ENCODE results near the gene WSCD1.

Gene WSCD1

DNA sequence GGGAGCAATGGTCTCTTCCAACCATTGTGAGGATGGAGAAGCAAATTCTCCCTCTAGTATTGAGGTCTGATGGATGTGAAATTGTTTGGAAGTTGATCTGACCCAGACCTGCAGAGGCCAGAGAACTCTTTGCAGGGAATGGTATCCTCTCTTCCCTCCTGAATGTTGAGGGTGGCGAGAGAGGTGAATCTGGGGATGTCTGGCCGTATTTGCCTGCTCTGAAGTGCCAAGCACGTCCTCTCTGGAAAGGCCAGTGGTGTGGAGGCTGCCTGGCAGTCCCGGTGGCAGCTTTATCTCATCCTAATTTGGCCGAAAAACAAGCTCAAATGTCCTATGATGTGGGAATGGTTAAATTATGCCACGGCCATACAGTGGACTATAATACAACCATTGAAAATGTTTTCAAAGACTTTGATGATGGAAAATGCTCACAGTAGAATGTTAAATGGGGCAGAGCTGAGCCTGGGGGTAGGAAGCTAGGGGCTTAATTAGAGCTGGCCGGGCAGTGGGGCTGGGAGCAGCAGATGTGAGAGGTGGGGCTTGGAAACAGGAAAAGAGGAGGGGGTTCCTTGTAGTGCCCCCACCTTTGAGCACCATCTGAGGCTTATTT lies 30.8 kb downstream of the WSCD1 start:
- no peaks in the 10 kb centered on the region for H3K36me3 Mint-ChIP-seq (ENCODE audit: low read depth)
- no peaks in the 10 kb centered on the region for H3K4me1 Mint-ChIP-seq (ENCODE audit: low read depth)
- H3K4me3 Mint-ChIP-seq: no peak overlapping the region
- H3K27me3 Mint-ChIP-seq (ENCODE audit: low read depth): no peaks in the 10 kb centered on the region
- H3K27ac Mint-ChIP-seq: no peak overlapping the region
- H3K9me3 Mint-ChIP-seq: no peaks in the 10 kb centered on the region

DNA sequence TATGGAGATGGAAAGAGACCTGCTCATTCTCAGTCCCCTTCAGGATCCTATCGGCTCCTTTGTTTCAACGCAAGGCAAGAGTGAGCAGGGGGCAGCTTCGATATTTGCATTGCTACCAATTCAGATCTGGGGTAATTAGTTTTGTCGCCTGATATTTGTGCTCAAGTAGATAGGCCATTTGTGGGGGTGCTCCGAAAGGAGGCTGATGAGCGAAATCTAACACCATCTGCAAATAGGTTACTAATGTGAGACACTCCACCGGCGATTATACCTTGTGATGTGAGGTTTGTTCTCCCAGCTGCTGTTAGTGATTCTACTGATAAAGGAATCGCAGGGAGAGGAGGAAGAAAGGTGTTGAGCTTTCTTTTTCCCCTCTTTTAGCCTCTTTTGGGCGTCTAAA lies 31.5 kb downstream of the WSCD1 start:
- Mint-ChIP-seq H3K36me3 (ENCODE audit: low read depth) (no peaks in the 10 kb centered on the region), H3K4me3 (no peak overlapping the region), H3K27ac (no peak overlapping the region), H3K9me3 (peaks cover 5% of the 10 kb centered on the region), H3K4me1 (ENCODE audit: low read depth) (no peaks in the 10 kb centered on the region), H3K27me3 (ENCODE audit: low read depth) (no peaks in the 10 kb centered on the region)

- Mint-ChIP-seq H3K4me1 (ENCODE audit: low read depth) (no peaks in the 10 kb centered on the region), H3K36me3 (ENCODE audit: low read depth) (no peaks in the 10 kb centered on the region), H3K27ac (no peak overlapping the region), H3K4me3 (no peak overlapping the region), H3K9me3 (peaks cover 8% of the 10 kb centered on the region), H3K27me3 (ENCODE audit: low read depth) (no peaks in the 10 kb centered on the region)
These were observed 32.4 kb downstream of the WSCD1 start for GRCh38 chr17:6102615-6103014.

DNA sequence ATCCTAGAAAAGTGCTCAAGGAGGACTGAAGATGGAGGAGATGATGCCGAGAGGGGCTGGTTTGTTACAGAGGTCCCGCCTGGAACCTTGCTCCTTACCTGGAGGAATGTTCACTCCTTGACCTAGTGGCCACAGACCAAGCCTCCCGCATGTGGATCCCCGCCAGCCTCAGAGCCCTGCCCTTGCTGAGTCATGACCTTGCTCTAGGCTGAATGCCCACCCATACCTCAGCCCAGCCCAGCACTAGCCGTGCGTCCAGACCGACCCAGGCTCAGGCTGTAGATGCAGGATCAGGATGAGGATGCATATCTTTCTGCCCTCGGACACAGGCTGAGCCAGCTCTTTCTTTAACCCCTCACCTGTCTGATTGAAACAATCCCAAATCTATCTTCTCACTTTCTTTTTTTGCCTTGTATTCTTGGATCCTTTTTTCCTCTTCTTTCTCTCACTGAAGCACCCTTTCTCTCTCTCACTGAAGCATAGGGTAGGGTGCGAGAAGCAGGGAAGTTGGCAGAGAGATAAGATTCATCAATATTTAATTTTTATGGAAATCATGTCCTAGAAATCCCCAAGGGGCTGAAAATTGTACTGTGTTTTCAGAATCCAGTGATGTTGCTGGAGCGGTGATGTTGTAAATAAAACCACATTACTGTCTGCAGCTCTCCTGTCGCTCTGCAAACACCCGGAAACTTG lies 34.9 kb downstream of the WSCD1 start:
- Mint-ChIP-seq H3K4me3 (no peak overlapping the region), H3K27ac (no peak overlapping the region), H3K27me3 (ENCODE audit: low read depth) (no peaks in the 10 kb centered on the region), H3K9me3 (peaks cover 8% of the 10 kb centered on the region), H3K36me3 (ENCODE audit: low read depth) (no peaks in the 10 kb centered on the region), H3K4me1 (ENCODE audit: low read depth) (no peaks in the 10 kb centered on the region)

DNA sequence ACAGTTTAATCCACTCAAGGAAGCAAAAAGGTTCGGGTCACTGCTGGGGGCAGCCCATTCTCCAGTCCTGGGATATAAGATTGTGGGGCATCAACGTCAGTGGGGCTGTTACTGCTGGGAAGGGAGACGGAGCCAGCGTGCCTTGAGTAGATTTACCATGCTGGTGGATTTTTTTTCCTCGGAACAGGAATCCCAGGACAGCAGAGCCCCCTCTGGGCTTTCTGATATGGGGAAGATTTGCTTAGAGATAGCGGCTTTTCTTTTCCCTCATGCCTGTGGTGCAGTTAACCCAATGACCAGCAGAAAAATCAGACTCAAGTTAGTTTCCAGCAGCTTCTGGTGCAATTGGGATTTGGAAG lies 35.4 kb downstream of the WSCD1 start:
- no peaks in the 10 kb centered on the region for H3K4me1 Mint-ChIP-seq (ENCODE audit: low read depth)
- H3K36me3 Mint-ChIP-seq (ENCODE audit: low read depth): no peaks in the 10 kb centered on the region
- H3K27ac Mint-ChIP-seq: no peak overlapping the region
- H3K4me3 Mint-ChIP-seq: no peak overlapping the region
- peaks cover 8% of the 10 kb centered on the region for H3K9me3 Mint-ChIP-seq
- H3K27me3 Mint-ChIP-seq (ENCODE audit: low read depth): no peaks in the 10 kb centered on the region

- Mint-ChIP-seq H3K4me1 (ENCODE audit: low read depth) (no peaks in the 10 kb centered on the region), H3K9me3 (peaks cover 8% of the 10 kb centered on the region), H3K4me3 (no peak overlapping the region), H3K27ac (no peak overlapping the region), H3K27me3 (ENCODE audit: low read depth) (no peaks in the 10 kb centered on the region), H3K36me3 (ENCODE audit: low read depth) (no peaks in the 10 kb centered on the region)
These were observed 36.0 kb downstream of the WSCD1 start for GRCh38 chr17:6106212-6106611.

DNA sequence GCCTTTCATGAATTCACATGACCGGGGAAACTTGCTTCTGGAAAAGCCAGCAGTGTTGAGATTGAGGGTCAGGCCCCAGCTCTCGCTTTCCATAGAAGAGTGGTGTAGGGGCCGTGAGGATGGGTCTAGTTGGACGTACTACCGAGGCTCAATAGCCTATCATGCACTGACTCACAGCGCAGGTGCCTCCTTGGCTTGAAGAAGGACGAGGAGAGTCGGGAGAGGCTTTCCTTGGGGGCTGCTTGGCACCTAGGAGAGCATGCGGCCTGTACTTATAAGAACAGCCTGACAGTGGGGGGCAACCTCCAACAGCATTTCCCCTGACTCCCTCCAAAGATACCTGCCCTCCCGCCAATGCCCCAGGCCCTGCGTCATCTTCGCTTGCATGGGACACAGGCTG lies 37.6 kb downstream of the WSCD1 start:
- H3K4me1 Mint-ChIP-seq (ENCODE audit: low read depth): no peaks in the 10 kb centered on the region
- H3K9me3 Mint-ChIP-seq: peaks cover 8% of the 10 kb centered on the region
- no peaks in the 10 kb centered on the region for H3K27me3 Mint-ChIP-seq (ENCODE audit: low read depth)
- H3K36me3 Mint-ChIP-seq (ENCODE audit: low read depth): no peaks in the 10 kb centered on the region
- no peak overlapping the region for H3K27ac Mint-ChIP-seq
- H3K4me3 Mint-ChIP-seq: no peak overlapping the region

DNA sequence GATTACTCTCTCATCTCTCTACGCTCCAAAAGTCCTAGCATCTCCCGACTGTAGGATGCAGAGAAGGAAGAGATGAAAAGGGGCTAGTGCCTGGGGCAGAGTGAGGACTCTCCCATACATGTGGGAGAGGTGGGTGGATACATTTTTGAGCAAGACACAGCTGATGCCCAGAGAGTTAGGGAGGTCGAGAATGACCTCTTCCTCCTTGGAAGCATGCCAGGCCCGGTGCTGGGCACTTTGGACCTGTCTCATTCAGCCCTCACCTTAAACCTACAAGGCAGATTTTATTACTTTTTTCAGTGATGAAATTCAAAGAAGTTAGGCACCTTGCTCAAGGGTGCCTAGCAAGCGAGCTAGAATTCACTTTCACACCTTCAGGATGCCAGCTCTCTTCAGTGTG lies 38.2 kb downstream of the WSCD1 start:
- Mint-ChIP-seq H3K4me1 (ENCODE audit: low read depth) (no peaks in the 10 kb centered on the region), H3K9me3 (peaks cover 8% of the 10 kb centered on the region), H3K27me3 (ENCODE audit: low read depth) (no peaks in the 10 kb centered on the region), H3K27ac (no peak overlapping the region), H3K36me3 (ENCODE audit: low read depth) (no peaks in the 10 kb centered on the region), H3K4me3 (no peak overlapping the region)

DNA sequence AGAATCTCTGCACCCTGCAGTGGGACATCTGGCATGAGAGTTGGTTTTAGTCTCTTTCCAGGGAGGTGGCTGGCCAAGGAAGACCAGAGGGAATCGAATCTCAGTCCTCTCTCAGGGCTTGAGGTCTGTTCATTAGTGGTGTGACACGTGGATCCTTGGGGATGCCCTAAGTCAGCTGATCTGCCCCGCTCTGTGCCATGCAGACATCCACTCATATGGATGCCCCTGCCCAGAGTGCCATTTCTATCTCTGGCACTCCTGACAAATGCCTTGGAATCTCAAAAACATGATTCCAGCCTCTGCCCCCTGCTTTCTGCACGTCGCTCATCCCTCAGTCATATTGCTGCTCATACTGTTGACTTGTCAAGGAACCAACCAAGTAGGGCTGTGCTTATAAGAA lies 38.8 kb downstream of the WSCD1 start:
- no peaks in the 10 kb centered on the region for H3K36me3 Mint-ChIP-seq (ENCODE audit: low read depth)

GRCh38 chr17:6109536-6109935 lies 39.4 kb downstream of the WSCD1 start:
- H3K27ac Mint-ChIP-seq: no peak overlapping the region
- H3K36me3 Mint-ChIP-seq (ENCODE audit: low read depth): no peaks in the 10 kb centered on the region
- H3K9me3 Mint-ChIP-seq: peaks cover 8% of the 10 kb centered on the region
- H3K27me3 Mint-ChIP-seq (ENCODE audit: low read depth): no peaks in the 10 kb centered on the region
- no peaks in the 10 kb centered on the region for H3K4me1 Mint-ChIP-seq (ENCODE audit: low read depth)
- no peak overlapping the region for H3K4me3 Mint-ChIP-seq

More for the DNA sequence above, 38.8 kb downstream of the WSCD1 start:
- H3K27me3 Mint-ChIP-seq (ENCODE audit: low read depth): no peaks in the 10 kb centered on the region
- H3K9me3 Mint-ChIP-seq: peaks cover 8% of the 10 kb centered on the region
- H3K4me1 Mint-ChIP-seq (ENCODE audit: low read depth): no peaks in the 10 kb centered on the region
- no peak overlapping the region for H3K27ac Mint-ChIP-seq
- no peak overlapping the region for H3K4me3 Mint-ChIP-seq

DNA sequence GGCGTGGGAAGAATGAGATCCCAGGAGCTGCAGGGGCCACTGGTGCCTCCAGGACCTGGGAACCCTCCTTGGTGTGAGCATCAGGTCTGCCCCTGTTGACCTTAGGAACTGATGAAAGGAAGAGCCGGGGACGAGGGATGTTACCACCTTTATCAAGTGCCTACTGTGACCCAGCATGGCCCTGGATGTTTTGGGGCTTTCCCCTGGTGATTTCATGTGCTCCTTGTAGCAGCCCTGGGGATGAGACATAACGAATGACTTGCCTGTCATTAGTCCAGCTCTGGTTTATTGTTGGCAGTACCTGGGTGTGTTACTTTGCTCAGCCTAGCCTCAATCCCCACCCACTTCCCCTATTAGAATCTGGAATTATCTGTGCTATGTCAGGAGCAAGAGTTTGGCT lies 39.9 kb downstream of the WSCD1 start:
- Mint-ChIP-seq H3K4me1 (ENCODE audit: low read depth) (no peaks in the 10 kb centered on the region), H3K27me3 (ENCODE audit: low read depth) (no peaks in the 10 kb centered on the region), H3K4me3 (no peak overlapping the region), H3K36me3 (ENCODE audit: low read depth) (no peaks in the 10 kb centered on the region), H3K9me3 (peaks cover 8% of the 10 kb centered on the region), H3K27ac (no peak overlapping the region)

GRCh38 chr17:6110592-6110991 lies 40.4 kb downstream of the WSCD1 start:
- no peaks in the 10 kb centered on the region for H3K27me3 Mint-ChIP-seq (ENCODE audit: low read depth)
- no peak overlapping the region for H3K27ac Mint-ChIP-seq
- H3K9me3 Mint-ChIP-seq: peaks cover 8% of the 10 kb centered on the region
- no peaks in the 10 kb centered on the region for H3K4me1 Mint-ChIP-seq (ENCODE audit: low read depth)
- no peaks in the 10 kb centered on the region for H3K36me3 Mint-ChIP-seq (ENCODE audit: low read depth)
- H3K4me3 Mint-ChIP-seq: no peak overlapping the region

DNA sequence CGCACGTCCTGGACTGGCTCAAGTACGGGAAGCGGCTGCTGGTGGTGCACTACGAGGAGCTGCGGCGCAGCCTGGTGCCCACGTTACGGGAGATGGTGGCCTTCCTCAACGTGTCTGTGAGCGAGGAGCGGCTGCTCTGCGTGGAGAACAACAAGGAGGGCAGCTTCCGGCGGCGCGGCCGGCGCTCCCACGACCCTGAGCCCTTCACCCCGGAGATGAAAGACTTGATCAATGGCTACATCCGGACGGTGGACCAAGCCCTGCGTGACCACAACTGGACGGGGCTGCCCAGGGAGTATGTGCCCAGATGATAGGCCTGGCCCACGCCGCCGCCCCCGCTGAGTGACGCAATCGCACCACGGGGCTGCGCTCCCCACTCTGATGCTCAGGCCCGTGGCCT lies 50.2 kb downstream of the WSCD1 start:
- Mint-ChIP-seq H3K27me3 (ENCODE audit: low read depth) (no peaks in the 10 kb centered on the region), H3K4me3 (no peak overlapping the region), H3K9me3 (peaks cover 8% of the 10 kb centered on the region), H3K4me1 (ENCODE audit: low read depth) (no peaks in the 10 kb centered on the region), H3K36me3 (ENCODE audit: low read depth) (no peaks in the 10 kb centered on the region), H3K27ac (no peak overlapping the region)

GRCh38 chr17:6124856-6125255 lies 54.7 kb downstream of the WSCD1 start:
- peaks cover 8% of the 10 kb centered on the region for H3K9me3 Mint-ChIP-seq
- H3K4me3 Mint-ChIP-seq: no peak overlapping the region

GRCh38 chr17:6126768-6127167 lies 56.6 kb downstream of the WSCD1 start:
- no peaks in the 10 kb centered on the region for H3K4me1 Mint-ChIP-seq (ENCODE audit: low read depth)
- no peak overlapping the region for H3K4me3 Mint-ChIP-seq
- peaks cover 8% of the 10 kb centered on the region for H3K9me3 Mint-ChIP-seq
- H3K36me3 Mint-ChIP-seq (ENCODE audit: low read depth): no peaks in the 10 kb centered on the region
- no peaks in the 10 kb centered on the region for H3K27me3 Mint-ChIP-seq (ENCODE audit: low read depth)
- H3K27ac Mint-ChIP-seq: no peak overlapping the region

More at GRCh38 chr17:6124856-6125255, 54.7 kb downstream of the WSCD1 start:
- Mint-ChIP-seq H3K36me3 (ENCODE audit: low read depth) (no peaks in the 10 kb centered on the region), H3K27me3 (ENCODE audit: low read depth) (no peaks in the 10 kb centered on the region), H3K27ac (no peak overlapping the region), H3K4me1 (ENCODE audit: low read depth) (no peaks in the 10 kb centered on the region)
